Progenitor cell of endocrine pancreas (in vitro differentiated cells): ENCODE results near the gene CDK19. TPM values are rescaled to one million over a fixed set of nuclear protein-coding genes. Genes with fewer than 3 reads are reported as not detected.

Source experiments
- DNase-seq: peaks from one replicate; pipeline ENCODE4 v3.0.0; 2021; ENCODE audit warnings: low spot score; ENCODE audit not compliant: unreplicated experiment
- H3K27ac Mint-ChIP-seq: 2 replicates; pipeline ENCODE4 v1.8.0; 2021; ENCODE audit warnings: mild to moderate bottlenecking, moderate library complexity, mixed read lengths
- H3K27me3 Mint-ChIP-seq: 2 replicates; pipeline ENCODE4 v1.8.0; 2021; ENCODE audit warnings: mixed read lengths
- H3K36me3 Mint-ChIP-seq: 2 replicates; pipeline ENCODE4 v1.8.0; 2022; ENCODE audit warnings: mixed read lengths; ENCODE audit not compliant: insufficient read depth
- H3K4me1 Mint-ChIP-seq: 2 replicates; pipeline ENCODE4 v1.8.0; 2021; ENCODE audit warnings: low read depth, mixed read lengths
- H3K4me3 Mint-ChIP-seq: 2 replicates; pipeline ENCODE4 v1.8.0; 2021; ENCODE audit warnings: low read depth, mild to moderate bottlenecking, moderate library complexity, mixed read lengths
- H3K9me3 Mint-ChIP-seq: 2 replicates; pipeline ENCODE4 v1.8.0; 2021; ENCODE audit warnings: low read depth, mixed read lengths
- CTCF ChIP-seq: fragments of 200-600 bp; sonication (generic); IDR thresholded peaks from one replicate; pipeline ENCODE4 v1.5.0; 2021; ENCODE audit warnings: antibody characterized with exemption, mild to moderate bottlenecking; ENCODE audit not compliant: unreplicated experiment
- total RNA-seq: library from RNA; stranded (reverse); gene quantifications from 2 replicates; pipeline ENCODE4 v1.2.1, GENCODE V29; 2021

CDK19 gene
- total RNA-seq, 1 donor from 2014 or later: 26.2 TPM

DNA sequence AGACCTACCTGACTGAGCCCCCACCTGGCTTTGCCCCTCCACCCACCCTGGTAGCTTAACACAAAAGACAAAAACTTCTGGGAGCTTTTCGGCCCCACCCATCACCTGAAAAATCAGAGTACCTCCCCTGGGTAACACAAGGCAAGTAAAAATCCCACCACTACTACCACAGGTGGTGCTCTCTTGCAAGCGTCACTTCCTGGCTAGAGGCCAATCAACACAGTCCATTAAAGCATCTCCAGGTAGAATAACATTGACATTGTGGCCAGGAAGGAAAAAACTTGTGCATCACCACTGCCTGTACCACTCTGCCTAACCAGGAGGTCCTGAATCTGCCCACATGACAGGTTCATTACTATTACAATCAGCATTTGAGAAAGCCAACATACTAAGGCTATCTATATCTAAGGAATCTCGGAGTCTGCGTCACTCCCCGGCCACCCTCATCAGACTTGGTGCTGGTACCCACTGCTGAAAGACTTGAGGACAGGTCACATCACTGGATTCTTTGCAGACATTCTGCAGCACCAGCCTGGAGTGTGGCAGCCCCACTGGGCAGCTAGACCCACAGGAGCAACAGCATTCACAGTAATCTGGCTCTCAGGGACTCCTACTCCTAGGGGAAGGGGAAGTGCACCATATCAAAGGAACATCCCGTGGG, 125.9 kb downstream of the CDK19 start:
- Mint-ChIP-seq H3K9me3 (peaks cover 3% of the 10 kb centered on the region), H3K36me3 (peaks cover 4% of the 10 kb centered on the region), H3K27ac (no peak overlapping the region), H3K4me1 (peaks cover 2% of the 10 kb centered on the region), H3K27me3 (no peaks in the 10 kb centered on the region), H3K4me3 (no peak overlapping the region)
- TF ChIP-seq CTCF: no peak
- DNase-seq: no peak

DNA sequence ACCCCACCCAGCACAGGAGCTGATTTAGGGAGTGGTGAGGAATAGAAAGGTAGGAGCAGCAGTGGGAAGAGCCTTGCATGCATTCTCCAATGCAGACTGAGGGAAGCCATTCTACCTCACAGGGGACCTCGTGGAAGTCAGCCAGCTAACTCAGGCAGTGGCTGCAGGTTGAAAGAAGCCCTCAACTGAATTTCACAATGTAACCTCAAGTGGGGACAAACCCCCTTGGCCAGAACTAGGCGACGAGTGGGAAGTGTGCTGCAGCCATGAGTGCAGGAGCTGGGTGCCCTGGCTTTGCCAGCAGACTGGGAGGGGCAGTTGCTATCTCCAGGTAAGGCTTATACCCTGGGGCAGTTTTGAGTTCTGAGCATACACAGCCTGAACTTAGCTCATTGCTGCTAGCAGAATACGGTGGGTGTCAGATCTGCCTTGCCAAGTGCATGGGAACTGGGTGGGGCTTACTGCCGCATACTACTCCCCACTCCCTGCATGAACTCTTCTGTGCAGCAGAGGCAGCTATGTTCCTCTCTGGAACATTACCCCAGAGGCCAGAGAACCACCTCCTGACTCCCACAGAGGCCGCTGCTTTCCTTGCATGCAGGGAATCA, 126.5 kb downstream of the CDK19 start:
- no peak for TF ChIP-seq CTCF
- DNase-seq: no peak
- Mint-ChIP-seq H3K9me3 (no peaks in the 10 kb centered on the region), H3K4me1 (peaks cover 2% of the 10 kb centered on the region), H3K27ac (no peak overlapping the region), H3K4me3 (no peak overlapping the region), H3K36me3 (peaks cover 1% of the 10 kb centered on the region), H3K27me3 (no peaks in the 10 kb centered on the region)

- no peak for TF ChIP-seq CTCF
- no peak for DNase-seq
- no peaks in the 10 kb centered on the region for H3K27me3 Mint-ChIP-seq
- peaks cover 4% of the 10 kb centered on the region for H3K4me1 Mint-ChIP-seq
- no peaks in the 10 kb centered on the region for H3K9me3 Mint-ChIP-seq
- no peak overlapping the region for H3K4me3 Mint-ChIP-seq
- H3K27ac Mint-ChIP-seq: no peak overlapping the region
- no peaks in the 10 kb centered on the region for H3K36me3 Mint-ChIP-seq
These were observed 127.9 kb downstream of the CDK19 start for GRCh38 chr6:110687326-110687725.

GRCh38 chr6:110683241-110683640, 132.0 kb downstream of the CDK19 start:
- H3K36me3 Mint-ChIP-seq: no peaks in the 10 kb centered on the region
- no peaks in the 10 kb centered on the region for H3K9me3 Mint-ChIP-seq
- H3K4me1 Mint-ChIP-seq: peaks cover 12% of the 10 kb centered on the region
- no peak for TF ChIP-seq CTCF
- no peak overlapping the region for H3K4me3 Mint-ChIP-seq
- H3K27ac Mint-ChIP-seq: no peak overlapping the region
- DNase-seq: no peak
- no peaks in the 10 kb centered on the region for H3K27me3 Mint-ChIP-seq

GRCh38 chr6:110682460-110682853, 132.8 kb downstream of the CDK19 start:
- Mint-ChIP-seq H3K27ac (peak overlapping the region; percentile 41), H3K4me1 (peaks cover 12% of the 10 kb centered on the region), H3K36me3 (no peaks in the 10 kb centered on the region), H3K4me3 (no peak overlapping the region), H3K27me3 (no peaks in the 10 kb centered on the region), H3K9me3 (no peaks in the 10 kb centered on the region)
- TF ChIP-seq CTCF: peak; percentile 79
- peak; percentile 33 for DNase-seq
